ENCODE results near the gene GART.
A peak's percentile ranks its signal among the peaks of the same experiment; 100 is the strongest.

The GART gene

GRCh38 chr21:33552999-33553598, 11.2 kb upstream of the GART start:
- no peak for DNase-seq

GRCh38 chr21:33552093-33552998, 10.4 kb upstream of the GART start:
- no peak for DNase-seq

- DNase-seq, result no peak
These were observed 9.7 kb upstream of the GART start for GRCh38 chr21:33551664-33552063.

- DNase-seq, result no peak
These were observed 9.1 kb upstream of the GART start for GRCh38 chr21:33550772-33551660.

GRCh38 chr21:33549848-33550771, 8.2 kb upstream of the GART start:
- DNase-seq, result no peak

DNA sequence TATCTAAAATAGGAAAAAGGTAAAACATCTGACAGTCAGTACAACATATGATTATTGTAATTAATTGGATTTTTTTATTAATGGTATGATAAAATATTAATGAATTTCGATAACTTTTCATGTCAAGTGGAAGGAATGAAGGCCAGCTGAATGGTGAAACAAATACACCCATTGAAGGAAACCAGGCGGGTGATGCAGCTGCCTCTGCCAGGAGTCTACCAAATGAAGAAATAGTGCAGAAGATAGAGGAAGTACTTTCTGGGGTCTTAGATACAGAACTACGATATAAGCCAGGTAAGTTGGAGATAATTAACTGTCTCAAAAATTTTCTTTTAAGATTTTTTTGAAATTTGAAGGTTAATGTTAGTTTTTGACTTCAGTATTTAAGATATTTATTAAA, 4.2 kb upstream of the GART start:
- no peak for DNase-seq

DNA sequence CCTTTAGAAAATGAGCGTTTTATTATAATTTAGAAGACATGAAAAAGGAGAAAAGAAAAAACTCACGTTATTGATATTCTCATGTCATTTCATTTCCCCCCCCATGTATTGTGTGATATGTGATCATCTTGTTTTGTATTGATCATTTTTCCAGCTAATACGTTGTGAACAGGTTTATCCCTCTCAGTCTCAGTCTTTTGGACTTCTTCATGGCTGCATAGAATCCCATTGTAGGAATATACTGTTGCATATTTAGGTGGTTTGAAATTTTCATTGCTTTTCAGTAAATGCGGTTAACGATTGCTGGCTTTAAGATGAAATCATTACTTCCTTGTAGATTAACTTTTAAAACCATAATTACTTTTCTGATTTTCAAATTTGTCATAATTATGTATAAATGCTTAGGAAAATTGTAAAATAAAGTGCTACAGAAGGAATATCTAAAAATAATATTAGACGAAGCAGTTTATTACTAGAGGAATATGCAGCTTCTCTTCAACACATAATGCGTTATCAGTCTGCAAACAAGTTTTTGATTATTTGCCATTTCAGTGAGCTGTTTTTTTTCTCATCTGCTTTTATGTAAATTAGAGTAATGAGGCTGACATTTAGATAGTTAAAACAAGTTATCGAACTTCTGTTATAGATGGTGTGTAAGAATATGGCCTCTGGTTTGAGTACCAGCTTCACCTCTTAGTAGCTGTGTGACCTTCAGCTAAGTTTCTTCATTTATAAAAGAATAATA, 2.7 kb upstream of the GART start:
- no peak for DNase-seq

DNA sequence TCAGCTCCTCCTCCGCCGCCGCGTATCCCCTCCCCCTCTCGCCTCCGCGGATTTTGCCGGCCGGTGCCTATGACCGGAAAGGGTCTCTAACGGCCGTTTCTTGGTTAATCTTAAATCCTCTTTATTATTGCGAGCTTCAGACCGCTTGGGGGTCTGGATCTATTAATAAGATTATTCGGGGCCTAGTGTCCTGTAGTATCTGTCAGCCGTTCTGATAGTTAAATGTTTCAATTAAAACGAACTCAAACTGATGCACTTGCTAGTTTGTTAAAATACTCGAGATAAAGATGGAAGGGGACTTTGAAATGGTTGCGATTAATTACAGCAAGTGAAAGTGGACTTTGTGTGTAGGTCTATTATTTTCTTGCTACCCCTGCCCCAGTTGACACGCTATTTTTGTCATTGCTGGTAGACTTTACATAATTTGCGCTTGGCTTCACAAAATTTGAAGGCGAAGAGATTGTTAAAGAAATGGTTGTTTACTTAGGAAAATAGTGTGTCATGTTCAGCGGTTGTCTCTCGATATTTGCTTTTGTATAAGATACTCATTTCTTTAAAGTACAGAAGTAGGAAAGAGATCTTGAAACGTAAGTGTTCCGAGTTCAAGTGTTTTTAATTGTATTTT, 1.7 kb upstream of the GART start:
- DNase-seq, result peak; percentile 85

DNA sequence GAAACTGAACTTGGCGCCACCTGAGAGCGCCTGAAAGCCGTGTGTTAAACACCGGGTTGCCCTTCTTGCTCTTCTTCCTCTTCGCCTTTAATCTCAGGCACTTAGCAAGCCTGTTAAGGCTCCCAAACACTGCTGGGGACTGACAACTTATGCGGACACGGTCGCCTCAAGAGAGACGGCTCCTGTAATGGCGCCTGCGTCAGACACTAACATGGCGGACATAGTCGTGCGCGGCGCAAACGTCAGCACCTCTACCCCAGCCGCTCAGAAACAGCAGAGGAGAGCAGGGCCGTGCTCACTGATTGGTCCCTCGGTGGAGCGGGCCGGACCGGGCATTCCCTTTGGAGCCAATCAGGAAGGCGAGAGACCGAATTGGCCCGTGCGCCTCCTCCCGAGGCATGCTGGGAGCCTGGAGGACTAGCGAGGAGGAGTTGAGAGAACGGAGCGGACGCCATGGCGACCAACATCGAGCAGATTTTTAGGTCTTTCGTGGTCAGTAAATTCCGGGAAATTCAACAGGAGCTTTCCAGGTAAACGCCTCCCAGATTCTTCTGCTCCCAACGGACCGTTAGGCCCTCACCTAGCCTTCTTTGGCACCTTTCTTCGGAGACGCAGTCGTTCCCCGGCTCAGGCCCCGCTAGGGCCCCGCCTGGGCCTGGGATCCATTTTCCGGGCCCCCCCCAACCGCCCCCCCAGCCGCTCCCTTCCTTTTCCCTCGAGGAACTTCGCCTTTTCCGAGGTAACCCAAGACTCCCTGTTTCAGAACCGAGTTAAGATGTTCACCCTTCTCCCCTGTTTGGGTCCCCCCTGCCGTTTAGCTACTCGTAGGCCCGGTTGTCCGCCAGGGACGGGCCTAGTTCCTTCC, 955 bp upstream of the GART start, which contains the start of gene SON:
TSS of gene SON (plus strand) at position 399 of the 865 bp plus-strand sequence. CDS start at position 454, 55 bp downstream.
- peak; percentile 98 for DNase-seq

DNA sequence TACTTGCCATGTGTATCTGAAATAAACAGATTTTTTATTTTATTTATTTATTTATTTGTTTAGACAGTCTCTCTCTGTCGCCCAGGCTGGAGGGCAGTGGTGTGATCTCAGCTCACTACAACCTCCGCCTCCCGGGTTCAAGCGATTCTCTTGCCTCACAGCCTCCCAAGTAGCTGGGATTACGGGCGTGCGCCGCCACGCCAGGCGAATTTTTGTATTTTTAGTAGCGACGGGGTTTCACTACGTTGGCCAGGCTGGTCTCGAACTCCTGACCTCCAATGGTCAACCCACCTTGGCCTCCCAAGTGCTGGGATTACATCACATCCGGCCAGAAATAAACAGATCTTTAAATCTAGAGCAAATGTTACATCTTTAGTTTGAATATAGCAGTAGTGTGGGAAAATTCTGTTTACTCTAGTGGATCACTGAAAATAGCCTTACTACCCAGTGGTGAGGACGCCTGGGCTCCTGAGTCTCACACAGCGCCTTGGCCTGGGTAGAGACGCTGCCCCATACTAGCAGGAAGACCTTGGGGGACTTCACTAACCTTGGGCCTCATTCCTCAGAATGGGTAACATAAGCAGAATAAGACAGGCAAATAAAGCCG, 709 bp downstream of the GART start:
- DNase-seq, result peak; percentile 33

DNA sequence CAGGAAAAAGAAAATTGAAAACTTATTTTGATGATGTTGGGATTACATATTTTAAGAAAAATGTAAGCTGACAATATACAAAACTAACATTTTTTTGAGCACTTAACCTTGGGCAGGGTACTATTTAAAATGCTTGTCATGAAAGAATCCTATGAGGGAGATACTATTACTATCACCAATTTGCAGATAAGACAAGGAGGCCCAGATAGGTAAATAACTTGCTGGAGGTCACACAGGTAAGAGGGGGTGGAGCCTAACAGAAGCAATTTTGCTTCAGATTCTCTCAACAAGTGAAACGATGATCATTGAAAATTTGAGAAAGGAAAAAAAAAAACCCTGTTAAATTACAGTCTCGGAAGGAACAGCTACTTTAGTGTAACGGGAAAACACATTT, 1.2 kb downstream of the GART start:
- DNase-seq, result no peak

DNA sequence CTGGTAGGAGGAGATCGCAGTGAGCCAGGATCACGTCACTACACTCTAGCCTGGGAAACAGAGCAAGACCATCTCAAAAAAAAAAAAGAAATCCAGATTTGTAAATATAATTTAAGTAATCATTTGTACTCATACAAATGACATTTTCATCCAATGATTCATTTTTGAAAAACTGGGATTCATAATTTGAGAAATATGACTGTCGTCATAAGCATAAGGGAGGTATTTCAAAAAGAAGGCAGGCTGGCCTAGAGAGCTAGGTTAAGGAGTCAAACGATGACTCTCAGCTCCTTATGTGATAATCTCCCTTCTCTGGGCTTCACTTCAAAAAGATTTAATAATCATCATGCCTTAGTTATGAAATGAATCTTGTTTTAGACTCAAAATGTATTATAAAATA, 2.3 kb downstream of the GART start:
- DNase-seq, result no peak

- no peak for DNase-seq
These were observed 4.7 kb downstream of the GART start for GRCh38 chr21:33537212-33537611.

DNA sequence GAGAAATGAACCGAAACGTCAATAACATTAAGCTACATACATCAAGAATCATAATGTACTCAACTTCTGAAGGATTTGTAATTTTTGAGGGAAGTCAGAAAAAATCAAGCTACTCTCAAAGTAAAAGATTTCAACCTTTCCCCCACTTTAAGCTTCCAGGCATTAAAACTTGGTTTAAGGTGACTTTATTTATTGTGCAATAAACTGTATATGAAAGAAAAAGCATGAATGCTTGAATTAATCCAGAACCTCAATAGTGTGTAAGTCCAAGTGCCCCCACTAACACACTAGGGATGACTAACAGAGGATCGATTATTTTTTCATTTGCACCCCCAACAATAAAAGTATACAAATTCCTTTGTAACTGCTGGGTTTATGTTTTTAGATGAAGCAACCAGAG, 10.9 kb downstream of the GART start:
- no peak for DNase-seq

- DNase-seq, result no peak
These were observed 19.0 kb downstream of the GART start for GRCh38 chr21:33522953-33523349.

GRCh38 chr21:33522297-33522952, 19.5 kb downstream of the GART start:
- no peak for DNase-seq

DNA sequence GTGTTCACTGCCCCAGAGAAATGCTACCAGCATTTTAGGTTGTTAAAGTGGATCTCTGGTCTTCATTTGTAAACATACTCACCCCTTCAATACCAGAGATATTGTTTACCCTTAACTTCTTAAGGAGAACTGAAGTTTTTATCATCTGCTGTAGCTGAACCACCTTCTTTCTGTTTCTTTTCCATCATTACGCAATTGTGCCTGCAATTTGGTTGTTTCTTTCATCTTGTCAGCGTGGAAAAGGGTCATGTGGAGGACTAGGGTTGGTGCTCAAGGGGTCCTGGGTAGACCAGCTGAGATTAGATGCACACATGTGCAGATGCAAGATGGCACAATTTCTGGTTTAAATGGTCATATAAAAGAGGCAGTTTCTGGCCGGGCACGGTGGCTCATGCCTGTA, 23.0 kb downstream of the GART start:
- DNase-seq, result no peak

DNA sequence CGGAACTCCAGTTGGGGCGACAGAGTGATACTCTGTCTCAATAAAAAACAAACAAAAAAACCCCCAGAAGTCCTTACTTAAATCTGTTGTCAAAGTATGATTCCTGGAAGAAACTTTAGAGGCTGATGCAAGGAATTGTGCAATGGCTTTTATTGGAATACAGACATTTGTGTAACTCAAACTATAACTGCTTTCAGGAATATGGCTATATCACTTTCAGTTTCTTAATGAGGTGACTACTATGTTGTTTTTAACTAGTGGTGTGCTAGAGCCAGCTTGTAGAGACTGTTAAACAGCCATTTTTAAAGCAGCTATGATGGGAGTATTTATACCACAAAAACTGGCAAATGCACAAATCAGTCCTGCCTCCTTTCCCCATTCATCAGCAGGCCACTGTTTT, 27.7 kb downstream of the GART start:
- no peak for DNase-seq

DNA sequence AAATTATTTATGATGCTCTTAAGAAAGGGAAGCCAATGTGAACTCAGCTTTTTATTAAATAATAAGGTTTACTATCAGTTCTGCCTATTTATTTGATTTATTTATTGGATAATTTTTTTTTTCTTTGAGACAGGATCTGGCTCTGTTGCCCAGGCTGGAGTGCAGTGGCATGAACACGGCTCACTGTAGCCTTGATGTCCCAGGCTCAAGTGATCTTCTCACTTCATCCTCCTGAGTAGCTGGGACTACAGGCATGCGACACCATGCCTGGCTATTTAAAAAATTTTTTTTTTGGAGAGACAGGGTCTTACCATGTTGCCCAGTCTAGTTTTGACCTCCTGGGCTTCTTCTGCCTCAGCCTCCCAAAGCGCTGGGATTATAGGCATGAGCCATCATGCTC, 29.4 kb downstream of the GART start:
- DNase-seq, result no peak
